GM12878 (cell line): Measurements from ENCODE around the gene MANF. TPM values are rescaled to one million over a fixed set of nuclear protein-coding genes. Genes with fewer than 3 reads are reported as not detected.

Experiments used
- BMI1 ChIP-seq: fragments of 450-650 bp; IDR thresholded peaks from 2 replicates; pipeline ENCODE4 v1.6.1; 2016; ENCODE audit warnings: mild to moderate bottlenecking, moderate library complexity, borderline replicate concordance
- CHD2 ChIP-seq: IDR thresholded peaks from 2 replicates; pipeline ENCODE4 v1.6.1; 2011; ENCODE audit warnings: low read depth, low read length, improper control_type of control experiment, borderline replicate concordance
- CHD4 ChIP-seq: fragments of 200-600 bp; sonication (generic); IDR thresholded peaks from 2 replicates; pipeline ENCODE4 v1.6.1; 2016; ENCODE audit warnings: mild to moderate bottlenecking
- E4F1 ChIP-seq: fragments of 450-650 bp; IDR thresholded peaks from 2 replicates; pipeline ENCODE4 v1.6.1; 2018; ENCODE audit warnings: borderline replicate concordance, mild to moderate bottlenecking; ENCODE audit not compliant: partially characterized antibody
- ESRRA ChIP-seq: IDR thresholded peaks from 2 replicates; pipeline ENCODE4 v1.6.1; 2012; ENCODE audit warnings: mild to moderate bottlenecking, low read length, improper control_type of control experiment
- FOXK2 ChIP-seq: fragments of 450-650 bp; IDR thresholded peaks from 2 replicates; pipeline ENCODE4 v1.6.1; 2017; ENCODE audit warnings: mild to moderate bottlenecking, moderate library complexity
- GATAD2B ChIP-seq: fragments of 450-650 bp; conservative IDR thresholded peaks from 2 replicates; pipeline ENCODE4 v1.6.1; 2017; ENCODE audit warnings: low read depth, mild to moderate bottlenecking, moderate library complexity
- HCFC1 ChIP-seq: fragments of 150-350 bp; IDR thresholded peaks from 2 replicates; pipeline ENCODE4 v1.6.1; 2014; ENCODE audit warnings: low read length
- IKZF2 ChIP-seq, 2 experiments: fragments of 450-650 bp; IDR thresholded peaks; 2 replicates each; pipeline ENCODE4 v1.6.1; 2017; ENCODE audit warnings: mild to moderate bottlenecking in 2 of 2, moderate library complexity in 2 of 2
- IRF4 ChIP-seq: IDR thresholded peaks from 2 replicates; pipeline ENCODE4 v1.6.1; 2011; ENCODE audit warnings: low read depth, low read length
- IRF5 ChIP-seq: fragments of 450-650 bp; IDR thresholded peaks from 2 replicates; pipeline ENCODE4 v1.6.1; 2017; ENCODE audit warnings: borderline replicate concordance
- MEF2B ChIP-seq: fragments of 450-650 bp; IDR thresholded peaks from 2 replicates; pipeline ENCODE4 v1.6.1; 2018; ENCODE audit warnings: mild to moderate bottlenecking, moderate library complexity; ENCODE audit not compliant: partially characterized antibody, poor library complexity, severe bottlenecking
- MYB ChIP-seq: fragments of 150-350 bp; IDR thresholded peaks from 2 replicates; pipeline ENCODE4 v1.6.1; 2014; ENCODE audit warnings: mild to moderate bottlenecking, low read depth, low read length, borderline replicate concordance
- POLR2AphosphoS2 ChIP-seq: IDR thresholded peaks from 2 replicates; pipeline ENCODE4 v1.6.1; 2011; ENCODE audit warnings: low read depth, mild to moderate bottlenecking, low read length, improper control_type of control experiment, moderate library complexity
- RFX5 ChIP-seq: IDR thresholded peaks from 2 replicates; pipeline ENCODE4 v1.6.1; 2011; ENCODE audit warnings: low read depth, low read length, improper control_type of control experiment
- SIN3A ChIP-seq: IDR thresholded peaks from 2 replicates; pipeline ENCODE4 v1.6.1; 2012; ENCODE audit warnings: low read depth, low read length, improper control_type of control experiment
- SMAD1 ChIP-seq: fragments of 450-650 bp; IDR thresholded peaks from 2 replicates; pipeline ENCODE4 v1.6.1; 2018; ENCODE audit warnings: mild to moderate bottlenecking, low read depth; ENCODE audit not compliant: partially characterized antibody
- SP1 ChIP-seq: IDR thresholded peaks from one replicate; pipeline ENCODE4 v1.6.1; 2011; ENCODE audit warnings: low read depth, low read length
- SREBF2 ChIP-seq: IDR thresholded peaks from 2 replicates; pipeline ENCODE4 v1.6.1; 2012; ENCODE audit warnings: mild to moderate bottlenecking, low read length
- SRF ChIP-seq, 2 experiments: IDR thresholded peaks; 2 replicates each; pipeline ENCODE4 v1.6.1; 2011; ENCODE audit warnings: low read depth in 2 of 2, low read length in 2 of 2, mild to moderate bottlenecking in 1 of 2, moderate library complexity in 1 of 2
- TBL1XR1 ChIP-seq: IDR thresholded peaks from 2 replicates; pipeline ENCODE4 v1.6.1; 2012; ENCODE audit warnings: low read depth, low read length, improper control_type of control experiment
- ZNF274 ChIP-seq: IDR thresholded peaks from one replicate; pipeline ENCODE4 v1.8.0; 2011; ENCODE audit not compliant: insufficient read length, insufficient read depth
- ZNF622 ChIP-seq: fragments of 450-650 bp; IDR thresholded peaks from 2 replicates; pipeline ENCODE4 v1.6.1; 2017; ENCODE audit warnings: mild to moderate bottlenecking, inconsistent platforms
- polyA plus RNA-seq, 11 experiments: library from polyadenylated mRNA; depleted of rRNA in 4 of 11; unstranded in 6 of 11; stranded (reverse) in 5 of 11; fragments of >200 nt; fragmentation: Nextera tagmentation in 4 of 11; fragmentation: Illumina TruSeq in 1 of 11; extraction: Ambion mirVana in 4 of 11; extraction: Trizol in 1 of 11; gene quantifications; 1 replicate in 1 of 11; 2 replicates in 10 of 11; pipeline versions ENCODE4 v1.2.1 to v1.2.3, GENCODE V29; 2011 to 2016; ENCODE audit warnings: inconsistent platforms in 2 of 11, missing spikeins in 2 of 11, low read depth in 1 of 11
- total RNA-seq, 4 experiments: library from RNA; depleted of rRNA in 3 of 4; stranded (reverse); fragments of >200 nt in 3 of 4; fragmentation: Illumina TruSeq in 1 of 4; extraction: Trizol in 1 of 4; gene quantifications; 2 replicates each; pipeline versions ENCODE4 v1.2.1 to v1.2.3, GENCODE V29; 2013 to 2021
- TF ChIP-seq, protein P1 (sequence below): IDR thresholded peaks from 2 replicates; pipeline ENCODE4 v1.6.1; 2012; ENCODE audit warnings: mild to moderate bottlenecking, low read depth, low read length
- TF ChIP-seq, protein P2 (sequence below): IDR thresholded peaks from 2 replicates; pipeline ENCODE4 v1.6.1; 2011; ENCODE audit warnings: mild to moderate bottlenecking, low read depth, low read length, moderate library complexity; ENCODE audit not compliant: insufficient replicate concordance

MANF gene
- total and polyA plus RNA-seq, 10 of the 15 experiments (the other 5 are each of a cell fraction or from before 2014, with no cell fraction given), result 22.0 to 120 (median 82.9) TPM

- TF ChIP-seq, protein P1, sequence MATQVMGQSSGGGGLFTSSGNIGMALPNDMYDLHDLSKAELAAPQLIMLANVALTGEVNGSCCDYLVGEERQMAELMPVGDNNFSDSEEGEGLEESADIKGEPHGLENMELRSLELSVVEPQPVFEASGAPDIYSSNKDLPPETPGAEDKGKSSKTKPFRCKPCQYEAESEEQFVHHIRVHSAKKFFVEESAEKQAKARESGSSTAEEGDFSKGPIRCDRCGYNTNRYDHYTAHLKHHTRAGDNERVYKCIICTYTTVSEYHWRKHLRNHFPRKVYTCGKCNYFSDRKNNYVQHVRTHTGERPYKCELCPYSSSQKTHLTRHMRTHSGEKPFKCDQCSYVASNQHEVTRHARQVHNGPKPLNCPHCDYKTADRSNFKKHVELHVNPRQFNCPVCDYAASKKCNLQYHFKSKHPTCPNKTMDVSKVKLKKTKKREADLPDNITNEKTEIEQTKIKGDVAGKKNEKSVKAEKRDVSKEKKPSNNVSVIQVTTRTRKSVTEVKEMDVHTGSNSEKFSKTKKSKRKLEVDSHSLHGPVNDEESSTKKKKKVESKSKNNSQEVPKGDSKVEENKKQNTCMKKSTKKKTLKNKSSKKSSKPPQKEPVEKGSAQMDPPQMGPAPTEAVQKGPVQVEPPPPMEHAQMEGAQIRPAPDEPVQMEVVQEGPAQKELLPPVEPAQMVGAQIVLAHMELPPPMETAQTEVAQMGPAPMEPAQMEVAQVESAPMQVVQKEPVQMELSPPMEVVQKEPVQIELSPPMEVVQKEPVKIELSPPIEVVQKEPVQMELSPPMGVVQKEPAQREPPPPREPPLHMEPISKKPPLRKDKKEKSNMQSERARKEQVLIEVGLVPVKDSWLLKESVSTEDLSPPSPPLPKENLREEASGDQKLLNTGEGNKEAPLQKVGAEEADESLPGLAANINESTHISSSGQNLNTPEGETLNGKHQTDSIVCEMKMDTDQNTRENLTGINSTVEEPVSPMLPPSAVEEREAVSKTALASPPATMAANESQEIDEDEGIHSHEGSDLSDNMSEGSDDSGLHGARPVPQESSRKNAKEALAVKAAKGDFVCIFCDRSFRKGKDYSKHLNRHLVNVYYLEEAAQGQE, result 0 out of 2 replicates have a peak, but pooled peaks have one; percentile 4
- no peak for TF ChIP-seq CHD4
- TF ChIP-seq ZNF622, result no peak
- TF ChIP-seq GATAD2B, result peak; percentile 82
- peak; percentile 69; the same call in 1 of the 2 replicates for TF ChIP-seq POLR2AphosphoS2
- no peak for TF ChIP-seq IRF4
- TF ChIP-seq FOXK2, result no peak
- peak; percentile 63; the same call in 1 of the 2 replicates for TF ChIP-seq RFX5
- no peak for TF ChIP-seq MYB
- no peak for TF ChIP-seq SMAD1
- TF ChIP-seq SP1, result peak; percentile 71
- no peak for TF ChIP-seq ZNF274
- TF ChIP-seq E4F1, result no peak
- no peak for TF ChIP-seq BMI1
- TF ChIP-seq TBL1XR1, result no peak
- no peak for TF ChIP-seq SREBF2
- peak; percentile 68; the same call in 1 of the 2 replicates for TF ChIP-seq ESRRA
- TF ChIP-seq HCFC1, result peak; percentile 82
- no peak for TF ChIP-seq IRF5
- TF ChIP-seq, protein P2, sequence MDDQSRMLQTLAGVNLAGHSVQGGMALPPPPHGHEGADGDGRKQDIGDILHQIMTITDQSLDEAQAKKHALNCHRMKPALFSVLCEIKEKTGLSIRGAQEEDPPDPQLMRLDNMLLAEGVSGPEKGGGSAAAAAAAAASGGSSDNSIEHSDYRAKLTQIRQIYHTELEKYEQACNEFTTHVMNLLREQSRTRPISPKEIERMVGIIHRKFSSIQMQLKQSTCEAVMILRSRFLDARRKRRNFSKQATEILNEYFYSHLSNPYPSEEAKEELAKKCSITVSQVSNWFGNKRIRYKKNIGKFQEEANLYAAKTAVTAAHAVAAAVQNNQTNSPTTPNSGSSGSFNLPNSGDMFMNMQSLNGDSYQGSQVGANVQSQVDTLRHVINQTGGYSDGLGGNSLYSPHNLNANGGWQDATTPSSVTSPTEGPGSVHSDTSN, result no peak
- peak; percentile 59; the same call in 1 of the 2 replicates for TF ChIP-seq CHD2
- peak; percentile 91 for TF ChIP-seq SIN3A
- TF ChIP-seq MEF2B, result no peak
- TF ChIP-seq SRF (IDR thresholded peaks at IDR 0.05; ENCODE audit: low read depth in 2 of 2, low read length in 2 of 2), result peak; percentile 22 to 64; a peak in 2 of 4 replicates
- TF ChIP-seq IKZF2 (IDR thresholded peaks at IDR 0.05), result no peak
Measured at GRCh38 chr3:51391075-51391565, 6.0 kb downstream of the MANF start, which contains the start of gene RBM15B (continued).
